K562 (cell line): ENCODE measurements around the gene TAF1L. TPM values are rescaled to one million over a fixed set of nuclear protein-coding genes. Genes with fewer than 3 reads are reported as not detected.

ENCODE experiments used
- ATAC-seq: fragments of 200-7000 bp; cut with Tn5 transposase; 3 replicates; pipeline ENCODE4 v1.9.1; 2020; ENCODE audit warnings: moderate library complexity
- BruUV-seq: library from RNA; stranded (reverse); fragments of 400-500 nt; replicated peaks from 2 replicates; lab custom pipeline; 2021; lab: Mats Ljungman, UMichigan
- CTCF ChIA-PET: fragments of 300-600 bp; formaldehyde crosslinking; extraction: SDS; loops from one replicate; lab custom pipeline; 2021; ENCODE audit warnings: low intra/inter-chr PET ratio; lab: Yijun Ruan, JAX
- POLR2A ChIA-PET: fragments of 300-600, 350-650 bp; sonication (Branson Sonifier 250); formaldehyde crosslinking; extraction: SDS; loops from one replicate; lab custom pipeline; 2021; ENCODE audit warnings: antibody characterized with exemption, inconsistent platforms; lab: Yijun Ruan, JAX
- DNase-seq, 4 experiments: peaks; one replicate each; pipeline versions ENCODE4 v3.0.0 to v3.0.0-alpha.2; 2011 to 2018; ENCODE audit warnings: low spot score in 3 of 4, mixed read lengths in 3 of 4; ENCODE audit errors: extremely low read depth in 1 of 4
- FAIRE-seq: peaks from 2 replicates; lab custom pipeline; 2011; peaks lifted over from hg19 to GRCh38; lab: Jason Lieb, UNC
- H2AFZ ChIP-seq: 2 replicates; pipeline ENCODE4 v1.6.0; 2011; ENCODE audit warnings: low read depth, low read length, control low read depth, inconsistent platforms
- H3K27ac ChIP-seq: fragments of 200-600 bp; 3 replicates; pipeline ENCODE4 v1.8.0; 2011; ENCODE audit warnings: low read depth, mild to moderate bottlenecking, control low read depth, inconsistent platforms, low read length, moderate library complexity, mixed read lengths; ENCODE audit errors: extremely low read depth
- H3K27me3 ChIP-seq, 2 experiments: fragments of 300-600 bp in 1 of 2; 2 replicates in 1 of 2; 3 replicates in 1 of 2; pipeline versions ENCODE4 v1.6.0 to v1.8.0; 2011; ENCODE audit warnings: inconsistent platforms in 2 of 2, low read length in 2 of 2, mild to moderate bottlenecking in 1 of 2, mixed read lengths in 1 of 2, moderate library complexity in 1 of 2; ENCODE audit not compliant: control insufficient read depth in 2 of 2, insufficient read depth in 2 of 2
- H3K36me3 ChIP-seq: fragments of 300-600 bp; 3 replicates; pipeline ENCODE4 v1.8.0; 2011; ENCODE audit warnings: mild to moderate bottlenecking, low read length, inconsistent platforms; ENCODE audit not compliant: control insufficient read depth, insufficient read depth
- H3K4me1 ChIP-seq, 2 experiments: fragments of 200-600 bp in 1 of 2; replicated peaks in 1 of 2; 2 replicates in 1 of 2; 3 replicates in 1 of 2; pipeline versions ENCODE4 v1.5.1 to v1.8.0; 2011; ENCODE audit warnings: inconsistent platforms in 2 of 2, low read length in 2 of 2, mild to moderate bottlenecking in 1 of 2, mixed read lengths in 1 of 2, moderate library complexity in 1 of 2; ENCODE audit not compliant: control insufficient read depth in 2 of 2, insufficient read depth in 2 of 2
- H3K4me2 ChIP-seq: 2 replicates; pipeline ENCODE4 v1.6.1; 2011; ENCODE audit warnings: low read length, control low read depth, inconsistent platforms, mixed read lengths; ENCODE audit not compliant: insufficient read depth
- H3K4me3 ChIP-seq: fragments of 200-600 bp; sonication (generic), shearing (Covaris generic); 2 replicates; pipeline ENCODE4 v1.5.1; 2016; ENCODE audit warnings: control low read depth, inconsistent platforms
- H3K79me2 ChIP-seq: fragments of 200-600 bp; 3 replicates; pipeline ENCODE4 v1.8.0; 2011; ENCODE audit warnings: low read length, inconsistent platforms; ENCODE audit not compliant: control insufficient read depth, insufficient read depth
- H3K9ac ChIP-seq, 2 experiments: 2 replicates each; pipeline versions ENCODE4 v1.6.0 to v1.6.1; 2011; ENCODE audit warnings: low read depth in 2 of 2, low read length in 2 of 2, control low read depth in 1 of 2, inconsistent platforms in 1 of 2, mild to moderate bottlenecking in 1 of 2, mixed read lengths in 1 of 2; ENCODE audit not compliant: insufficient read depth in 1 of 2
- H3K9me1 ChIP-seq: one replicate; pipeline ENCODE4 v1.6.0; 2011; ENCODE audit warnings: inconsistent platforms, mild to moderate bottlenecking, low read length, moderate library complexity; ENCODE audit not compliant: control insufficient read depth, insufficient read depth
- H3K9me3 ChIP-seq: replicated peaks from 2 replicates; pipeline ENCODE4 v1.5.1; 2011; ENCODE audit warnings: low read depth, low read length, inconsistent platforms; ENCODE audit not compliant: control insufficient read depth, insufficient read depth
- H4K20me1 ChIP-seq: replicated peaks from 2 replicates; pipeline ENCODE4 v1.6.1; 2011; ENCODE audit warnings: low read length, inconsistent platforms, mixed read lengths; ENCODE audit not compliant: control insufficient read depth, insufficient read depth
- ARID2 ChIP-seq: fragments of 450-650 bp; IDR thresholded peaks from 2 replicates; pipeline ENCODE4 v1.6.1; 2017; ENCODE audit warnings: antibody characterized with exemption, mild to moderate bottlenecking
- C11orf30 ChIP-seq: fragments of 450-650 bp; IDR thresholded peaks from 2 replicates; pipeline ENCODE4 v1.6.1; 2016; ENCODE audit warnings: low read depth, mild to moderate bottlenecking
- CEBPG ChIP-seq, 3 experiments: fragments of 200-800 bp in 1 of 3; sonication (Bioruptor generic) in 1 of 3; sonication (generic) in 1 of 3; formaldehyde crosslinking in 1 of 3; IDR thresholded peaks in 2 of 3; conservative IDR thresholded peaks in 1 of 3; 2 replicates each; pipeline versions ENCODE4 v1.6.1 to v1.8.0; 2016 to 2022; ENCODE audit warnings: missing compliant biosample characterization in 2 of 3, missing genetic modification characterization in 2 of 3, mild to moderate bottlenecking in 1 of 3, missing genetic modification reagents in 1 of 3
- EZH2 ChIP-seq: IDR thresholded peaks from 2 replicates; pipeline ENCODE4 v1.6.1; 2012; ENCODE audit warnings: low read depth, mild to moderate bottlenecking, inconsistent platforms, low read length, borderline replicate concordance
- HDAC1 ChIP-seq, 2 experiments: fragments of 450-650 bp; IDR thresholded peaks; 2 replicates each; pipeline ENCODE4 v1.6.1; 2016 to 2017; ENCODE audit warnings: inconsistent platforms in 1 of 2, mild to moderate bottlenecking in 1 of 2, moderate library complexity in 1 of 2
- MAFF ChIP-seq: IDR thresholded peaks from 2 replicates; pipeline ENCODE4 v1.6.1; 2012; ENCODE audit warnings: low read length, improper control_type of control experiment
- MAFG ChIP-seq: fragments of 450-650 bp; conservative IDR thresholded peaks from 2 replicates; pipeline ENCODE4 v1.6.1; 2016; ENCODE audit warnings: missing genetic modification characterization, missing compliant biosample characterization
- MAFK ChIP-seq: IDR thresholded peaks from 2 replicates; pipeline ENCODE4 v1.6.1; 2011; ENCODE audit warnings: low read length, improper control_type of control experiment
- SRSF9 ChIP-seq: fragments of 200-400 bp; formaldehyde crosslinking; IDR thresholded peaks from 2 replicates; pipeline ENCODE4 v1.6.1; 2017; ENCODE audit warnings: low read depth, low read length, borderline replicate concordance
- ZNF316 ChIP-seq: fragments of 450-650 bp; IDR thresholded peaks from 2 replicates; pipeline ENCODE4 v1.6.1; 2016
- WGBS: fragments of 100-300 bp; shearing (Covaris generic); methylation state at CpG from one replicate; pipeline ENCODE4 v1.1.6; 2016; ENCODE audit warnings: low coverage, mixed read lengths; ENCODE audit not compliant: insufficient coverage; ENCODE audit errors: missing lambda C conversion rate; 5-methylcytosine and 5-hydroxymethylcytosine counted together
- in situ Hi-C: fragments of 300-500 bp; cut with MboI; formaldehyde crosslinking; loops from 4 replicates; pipeline ENCODE4 v1.15.0; 2018; ENCODE audit warnings: inconsistent platforms, mixed read lengths
- intact Hi-C: fragments of 100-400 bp; cut with micrococcal nuclease; formaldehyde crosslinking; loops from 2 replicates; pipeline ENCODE4 v1.14.2; 2022
- polyA plus RNA-seq, 8 experiments: library from polyadenylated mRNA; depleted of rRNA in 4 of 8; stranded (reverse) in 5 of 8; unstranded in 3 of 8; fragments of >200 nt; fragmentation: Nextera tagmentation in 2 of 8; fragmentation: Illumina TruSeq in 1 of 8; extraction: Ambion mirVana in 2 of 8; extraction: Trizol in 1 of 8; gene quantifications; 2 replicates each; pipeline versions ENCODE4 v1.2.1 to v1.2.3, GENCODE V29; 2011 to 2014; ENCODE audit warnings: inconsistent platforms in 1 of 8, missing spikeins in 1 of 8
- total RNA-seq, 7 experiments: library from RNA; depleted of rRNA in 6 of 7; stranded (reverse); fragments of >200 nt in 6 of 7; fragmentation: Illumina TruSeq in 2 of 7; extraction: Trizol in 2 of 7; gene quantifications; 2 replicates each; pipeline versions ENCODE4 v1.2.1 to v1.2.3, GENCODE V29; 2011 to 2021; ENCODE audit warnings: low replicate concordance in 1 of 7
- TF ChIP-seq, protein P1 (sequence below): fragments of 450-650 bp; conservative IDR thresholded peaks from 2 replicates; pipeline ENCODE4 v1.6.1; 2016; ENCODE audit warnings: missing genetic modification characterization, low read depth, mild to moderate bottlenecking, missing compliant biosample characterization, moderate library complexity
- TF ChIP-seq, protein P2 (sequence below): fragments of 250-450 bp; sonication (Bioruptor Pico); IDR thresholded peaks from 2 replicates; pipeline ENCODE4 v1.4.0; 2020; ENCODE audit warnings: mild to moderate bottlenecking
- TF ChIP-seq, protein P3 (sequence below): sonication (generic); formaldehyde crosslinking; IDR thresholded peaks from 2 replicates; pipeline ENCODE4 v1.8.1; 2022; ENCODE audit warnings: missing genetic modification reagents
- TF ChIP-seq, protein P4 (sequence below): fragments of 450-650 bp; formaldehyde crosslinking; IDR thresholded peaks from 2 replicates; pipeline ENCODE4 v1.4.0; 2022; ENCODE audit warnings: missing genetic modification characterization
- TF ChIP-seq, protein P5 (sequence below): fragments of 200-400 bp; formaldehyde crosslinking; IDR thresholded peaks from 2 replicates; pipeline ENCODE4 v1.6.1; 2017; ENCODE audit warnings: mild to moderate bottlenecking, low read depth, low read length, moderate library complexity

Gene TAF1L
- total and polyA plus RNA-seq, 9 of the 15 experiments (the other 6 are each of a cell fraction or from before 2014, with no cell fraction given), result 0.01 to 0.04 (median 0.03) TPM; not detected in 3

DNA sequence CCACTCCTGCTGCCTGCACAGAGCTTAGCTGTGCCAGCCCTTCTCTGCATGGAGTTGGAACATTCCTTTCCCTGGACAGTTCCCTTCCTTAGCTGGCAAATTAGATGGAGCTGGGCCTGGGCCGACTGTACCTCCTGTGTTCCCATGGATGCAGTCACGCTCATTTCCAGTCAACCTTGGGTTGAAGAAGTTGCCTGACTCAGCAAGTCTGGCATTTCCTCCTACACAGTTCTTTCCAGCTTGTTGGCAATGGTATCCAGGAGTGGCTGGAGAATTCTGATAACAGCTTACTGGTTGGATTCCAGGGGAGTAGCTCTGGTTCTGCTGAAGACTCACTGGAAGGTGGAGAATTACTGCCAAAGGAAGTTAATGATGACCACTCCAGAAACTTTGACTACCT is 9.2 kb upstream of the TAF1L start:
- Histone ChIP-seq H3K4me1 (no peaks in the 10 kb centered on the region), H3K27ac (no peak overlapping the region), H2AFZ (no peak overlapping the region), H3K27me3 (no peaks in the 10 kb centered on the region), H3K4me2 (no peak overlapping the region), H3K79me2 (no peaks in the 10 kb centered on the region), H3K9ac (no peak overlapping the region), H3K36me3 (no peaks in the 10 kb centered on the region), H3K9me1 (no peaks in the 10 kb centered on the region), H4K20me1 (no peaks in the 10 kb centered on the region), H3K4me3 (no peak overlapping the region), H3K9me3 (no peaks in the 10 kb centered on the region)
- POLR2A ChIA-PET, result no interaction called here
- 0% methylated on average over 2 of the region's 2 CpGs for WGBS
- DNase-seq (peak in 1 of 4 experiments; percentile 6), FAIRE-seq (no peak), ATAC-seq (no peak)
- in situ Hi-C loops (no loop called here), intact Hi-C loops (no loop called here)
- BruUV-seq, result no TSS peak
- no peak for TF ChIP-seq EZH2
- TF ChIP-seq, protein P1, sequence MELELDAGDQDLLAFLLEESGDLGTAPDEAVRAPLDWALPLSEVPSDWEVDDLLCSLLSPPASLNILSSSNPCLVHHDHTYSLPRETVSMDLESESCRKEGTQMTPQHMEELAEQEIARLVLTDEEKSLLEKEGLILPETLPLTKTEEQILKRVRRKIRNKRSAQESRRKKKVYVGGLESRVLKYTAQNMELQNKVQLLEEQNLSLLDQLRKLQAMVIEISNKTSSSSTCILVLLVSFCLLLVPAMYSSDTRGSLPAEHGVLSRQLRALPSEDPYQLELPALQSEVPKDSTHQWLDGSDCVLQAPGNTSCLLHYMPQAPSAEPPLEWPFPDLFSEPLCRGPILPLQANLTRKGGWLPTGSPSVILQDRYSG (tag), result no peak
- TF ChIP-seq, protein P2, sequence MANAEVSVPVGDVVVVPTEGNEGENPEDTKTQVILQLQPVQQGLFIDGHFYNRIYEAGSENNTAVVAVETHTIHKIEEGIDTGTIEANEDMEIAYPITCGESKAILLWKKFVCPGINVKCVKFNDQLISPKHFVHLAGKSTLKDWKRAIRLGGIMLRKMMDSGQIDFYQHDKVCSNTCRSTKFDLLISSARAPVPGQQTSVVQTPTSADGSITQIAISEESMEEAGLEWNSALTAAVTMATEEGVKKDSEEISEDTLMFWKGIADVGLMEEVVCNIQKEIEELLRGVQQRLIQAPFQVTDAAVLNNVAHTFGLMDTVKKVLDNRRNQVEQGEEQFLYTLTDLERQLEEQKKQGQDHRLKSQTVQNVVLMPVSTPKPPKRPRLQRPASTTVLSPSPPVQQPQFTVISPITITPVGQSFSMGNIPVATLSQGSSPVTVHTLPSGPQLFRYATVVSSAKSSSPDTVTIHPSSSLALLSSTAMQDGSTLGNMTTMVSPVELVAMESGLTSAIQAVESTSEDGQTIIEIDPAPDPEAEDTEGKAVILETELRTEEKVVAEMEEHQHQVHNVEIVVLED (CRISPR knock-in tag), result no peak
- TF ChIP-seq, protein P3, sequence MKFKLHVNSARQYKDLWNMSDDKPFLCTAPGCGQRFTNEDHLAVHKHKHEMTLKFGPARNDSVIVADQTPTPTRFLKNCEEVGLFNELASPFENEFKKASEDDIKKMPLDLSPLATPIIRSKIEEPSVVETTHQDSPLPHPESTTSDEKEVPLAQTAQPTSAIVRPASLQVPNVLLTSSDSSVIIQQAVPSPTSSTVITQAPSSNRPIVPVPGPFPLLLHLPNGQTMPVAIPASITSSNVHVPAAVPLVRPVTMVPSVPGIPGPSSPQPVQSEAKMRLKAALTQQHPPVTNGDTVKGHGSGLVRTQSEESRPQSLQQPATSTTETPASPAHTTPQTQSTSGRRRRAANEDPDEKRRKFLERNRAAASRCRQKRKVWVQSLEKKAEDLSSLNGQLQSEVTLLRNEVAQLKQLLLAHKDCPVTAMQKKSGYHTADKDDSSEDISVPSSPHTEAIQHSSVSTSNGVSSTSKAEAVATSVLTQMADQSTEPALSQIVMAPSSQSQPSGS (CRISPR knock-in tag), result no peak
- TF ChIP-seq MAFG (tag), result peak; percentile 70
- peak; percentile 58 for TF ChIP-seq C11orf30
- TF ChIP-seq, protein P4, sequence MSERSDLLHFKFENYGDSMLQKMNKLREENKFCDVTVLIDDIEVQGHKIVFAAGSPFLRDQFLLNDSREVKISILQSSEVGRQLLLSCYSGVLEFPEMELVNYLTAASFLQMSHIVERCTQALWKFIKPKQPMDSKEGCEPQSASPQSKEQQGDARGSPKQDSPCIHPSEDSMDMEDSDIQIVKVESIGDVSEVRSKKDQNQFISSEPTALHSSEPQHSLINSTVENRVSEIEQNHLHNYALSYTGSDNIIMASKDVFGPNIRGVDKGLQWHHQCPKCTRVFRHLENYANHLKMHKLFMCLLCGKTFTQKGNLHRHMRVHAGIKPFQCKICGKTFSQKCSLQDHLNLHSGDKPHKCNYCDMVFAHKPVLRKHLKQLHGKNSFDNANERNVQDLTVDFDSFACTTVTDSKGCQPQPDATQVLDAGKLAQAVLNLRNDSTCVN (CRISPR knock-in tag), result no peak
- peak; percentile 19; the same call in 1 of the 2 replicates for TF ChIP-seq MAFF
- no peak for TF ChIP-seq CEBPG (CRISPR knock-in tag; IDR thresholded peaks at IDR 0.05)
- no peak for TF ChIP-seq CEBPG (tag; conservative IDR thresholded peaks at IDR 0.05 in 1 of 2, IDR thresholded peaks at IDR 0.05 in 1 of 2)
- TF ChIP-seq, protein P5, sequence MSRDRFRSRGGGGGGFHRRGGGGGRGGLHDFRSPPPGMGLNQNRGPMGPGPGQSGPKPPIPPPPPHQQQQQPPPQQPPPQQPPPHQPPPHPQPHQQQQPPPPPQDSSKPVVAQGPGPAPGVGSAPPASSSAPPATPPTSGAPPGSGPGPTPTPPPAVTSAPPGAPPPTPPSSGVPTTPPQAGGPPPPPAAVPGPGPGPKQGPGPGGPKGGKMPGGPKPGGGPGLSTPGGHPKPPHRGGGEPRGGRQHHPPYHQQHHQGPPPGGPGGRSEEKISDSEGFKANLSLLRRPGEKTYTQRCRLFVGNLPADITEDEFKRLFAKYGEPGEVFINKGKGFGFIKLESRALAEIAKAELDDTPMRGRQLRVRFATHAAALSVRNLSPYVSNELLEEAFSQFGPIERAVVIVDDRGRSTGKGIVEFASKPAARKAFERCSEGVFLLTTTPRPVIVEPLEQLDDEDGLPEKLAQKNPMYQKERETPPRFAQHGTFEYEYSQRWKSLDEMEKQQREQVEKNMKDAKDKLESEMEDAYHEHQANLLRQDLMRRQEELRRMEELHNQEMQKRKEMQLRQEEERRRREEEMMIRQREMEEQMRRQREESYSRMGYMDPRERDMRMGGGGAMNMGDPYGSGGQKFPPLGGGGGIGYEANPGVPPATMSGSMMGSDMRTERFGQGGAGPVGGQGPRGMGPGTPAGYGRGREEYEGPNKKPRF, result no peak
- TF ChIP-seq ARID2, result no peak
- TF ChIP-seq MAFK, result peak; percentile 26; the same call in 1 of the 2 replicates
- no peak for TF ChIP-seq HDAC1 (IDR thresholded peaks at IDR 0.05)
- peak; percentile 63 for TF ChIP-seq ZNF316
- no peak for TF ChIP-seq SRSF9
- CTCF ChIA-PET, result no interaction called here
